Caco-2 (cell line): ENCODE results near the gene LAMB3. TPM values are rescaled to one million over a fixed set of nuclear protein-coding genes. Genes with fewer than 3 reads are reported as not detected.

Experiments
- BruUV-seq: library from RNA; stranded (reverse); fragments of 400-500 nt; replicated peaks from 2 replicates; lab custom pipeline; 2021; lab: Mats Ljungman, UMichigan
- CTCF ChIA-PET: fragments of 300-600 bp; sonication (Branson Sonifier 250); formaldehyde crosslinking; loops from one replicate; lab custom pipeline; 2022; ENCODE audit warnings: antibody characterized with exemption; lab: Charles Lee
- POLR2A ChIA-PET: fragments of 300-600 bp; sonication (Branson Sonifier 250); formaldehyde crosslinking; loops from one replicate; lab custom pipeline; 2022; ENCODE audit warnings: antibody characterized with exemption; lab: Charles Lee
- DNase-seq, 2 experiments: peaks; one replicate each; pipeline versions ENCODE4 v3.0.0 to v3.0.0-alpha.2; 2020 to 2022
- H3K27me3 ChIP-seq: replicated peaks from 2 replicates; pipeline ENCODE4 v1.6.0; 2011; ENCODE audit warnings: low read length; ENCODE audit not compliant: control insufficient read depth, insufficient read depth
- H3K36me3 ChIP-seq: 2 replicates; pipeline ENCODE4 v1.5.1; 2011; ENCODE audit warnings: low read length; ENCODE audit not compliant: control insufficient read depth, insufficient read depth
- H3K4me1 ChIP-seq: fragments of 250-450 bp; sonication (Bioruptor Pico); 2 replicates; pipeline ENCODE4 v1.5.1; 2020; ENCODE audit warnings: mild to moderate bottlenecking
- H3K4me3 ChIP-seq: 2 replicates; pipeline ENCODE4 v1.5.1; 2011; ENCODE audit warnings: low read depth, mild to moderate bottlenecking, control low read depth, low read length
- H3K9me3 ChIP-seq: fragments of 250-450 bp; sonication (Bioruptor Pico); 2 replicates; pipeline ENCODE4 v1.5.1; 2020; ENCODE audit warnings: mild to moderate bottlenecking, moderate library complexity
- H3K27ac Mint-ChIP-seq: one replicate; pipeline ENCODE4 v1.8.0; 2022; ENCODE audit warnings: mixed read lengths; ENCODE audit not compliant: unreplicated experiment
- H3K27me3 Mint-ChIP-seq: one replicate; pipeline ENCODE4 v1.8.0; 2022; ENCODE audit warnings: mixed read lengths; ENCODE audit not compliant: insufficient read depth, unreplicated experiment
- H3K36me3 Mint-ChIP-seq: one replicate; pipeline ENCODE4 v1.8.0; 2022; ENCODE audit warnings: mild to moderate bottlenecking, mixed read lengths; ENCODE audit not compliant: insufficient read depth, unreplicated experiment
- H3K4me1 Mint-ChIP-seq: one replicate; pipeline ENCODE4 v1.8.0; 2022; ENCODE audit warnings: low read depth, mixed read lengths; ENCODE audit not compliant: unreplicated experiment
- H3K4me3 Mint-ChIP-seq: one replicate; pipeline ENCODE4 v1.8.0; 2022; ENCODE audit warnings: mild to moderate bottlenecking, moderate library complexity, mixed read lengths; ENCODE audit not compliant: unreplicated experiment
- H3K9me3 Mint-ChIP-seq: one replicate; pipeline ENCODE4 v1.8.0; 2022; ENCODE audit warnings: mixed read lengths; ENCODE audit not compliant: unreplicated experiment
- CTCF ChIP-seq, 2 experiments: fragments of 200-600 bp in 1 of 2; IDR thresholded peaks; 1 replicate in 1 of 2; 2 replicates in 1 of 2; pipeline versions ENCODE4 v1.5.1 to v1.8.0; 2011 to 2022; ENCODE audit warnings: antibody characterized with exemption in 1 of 2, control low read depth in 1 of 2, inconsistent platforms in 1 of 2, low read depth in 1 of 2, low read length in 1 of 2, mild to moderate bottlenecking in 1 of 2, moderate library complexity in 1 of 2; ENCODE audit not compliant: insufficient read depth in 1 of 2, severe bottlenecking in 1 of 2, unreplicated experiment in 1 of 2
- intact Hi-C: fragments of 100-400 bp; cut with micrococcal nuclease; formaldehyde crosslinking; loops from one replicate; pipeline ENCODE4 v1.10.0; 2022; ENCODE audit not compliant: unreplicated experiment
- total RNA-seq: library from RNA; stranded (reverse); gene quantifications from 2 replicates; pipeline ENCODE4 v1.2.3, GENCODE V29; 2022

Gene LAMB3
- total RNA-seq, 1 experiment from 2014 or later = 125 TPM

GRCh38 chr1:209621741-209622655 is 30.2 kb downstream of the LAMB3 start:
- H3K9me3 ChIP-seq = no peaks in the 10 kb centered on the region
- no peak overlapping the region for H3K4me3 Mint-ChIP-seq
- H3K27ac Mint-ChIP-seq = no peak overlapping the region
- no peak for DNase-seq
- POLR2A ChIA-PET = interaction anchor here (0.6 kb wide), 1 partner anchor 21 kb away, joined by 5 read pairs; no protein-coding TSS in a partner anchor
- TF ChIP-seq CTCF (IDR thresholded peaks at IDR 0.05; ENCODE audit: insufficient read depth in 1 of 2, low read depth in 1 of 2, low read length in 1 of 2, severe bottlenecking in 1 of 2, unreplicated experiment in 1 of 2) = no peak
- intact Hi-C loops = no loop called here
- BruUV-seq = no TSS peak
- no peaks in the 10 kb centered on the region for H3K27me3 ChIP-seq
- H3K27me3 Mint-ChIP-seq = no peaks in the 10 kb centered on the region
- no peaks in the 10 kb centered on the region for H3K4me1 Mint-ChIP-seq
- no peak overlapping the region for H3K4me3 ChIP-seq
- CTCF ChIA-PET = no interaction called here
- no peaks in the 10 kb centered on the region for H3K9me3 Mint-ChIP-seq
- H3K36me3 ChIP-seq = peaks cover 15% of the 10 kb centered on the region
- H3K4me1 ChIP-seq = no peaks in the 10 kb centered on the region
- H3K36me3 Mint-ChIP-seq = peaks cover 85% of the 10 kb centered on the region

GRCh38 chr1:209621286-209621685 is 30.9 kb downstream of the LAMB3 start:
- H3K27me3 Mint-ChIP-seq = no peaks in the 10 kb centered on the region
- no peaks in the 10 kb centered on the region for H3K4me1 Mint-ChIP-seq
- ChIA-PET CTCF (no interaction called here), POLR2A (no interaction called here)
- no peak overlapping the region for H3K4me3 ChIP-seq
- no peaks in the 10 kb centered on the region for H3K9me3 Mint-ChIP-seq
- no peak for DNase-seq
- H3K27ac Mint-ChIP-seq = no peak overlapping the region
- H3K4me3 Mint-ChIP-seq = no peak overlapping the region
- no peak for TF ChIP-seq CTCF (IDR thresholded peaks at IDR 0.05; ENCODE audit: insufficient read depth in 1 of 2, low read depth in 1 of 2, low read length in 1 of 2, severe bottlenecking in 1 of 2, unreplicated experiment in 1 of 2)
- intact Hi-C loops = no loop called here
- no peaks in the 10 kb centered on the region for H3K9me3 ChIP-seq
- H3K4me1 ChIP-seq = no peaks in the 10 kb centered on the region
- no TSS peak for BruUV-seq
- H3K36me3 ChIP-seq = peaks cover 14% of the 10 kb centered on the region
- peaks cover 82% of the 10 kb centered on the region for H3K36me3 Mint-ChIP-seq
- no peaks in the 10 kb centered on the region for H3K27me3 ChIP-seq

- peaks cover 14% of the 10 kb centered on the region for H3K36me3 ChIP-seq
- intact Hi-C loops = no loop called here
- Mint-ChIP-seq H3K4me3 (no peak overlapping the region), H3K4me1 (no peaks in the 10 kb centered on the region), H3K27ac (no peak overlapping the region), H3K36me3 (peaks cover 82% of the 10 kb centered on the region), H3K9me3 (no peaks in the 10 kb centered on the region), H3K27me3 (no peaks in the 10 kb centered on the region)
- no TSS peak for BruUV-seq
- no peak for DNase-seq
- no peak for TF ChIP-seq CTCF (IDR thresholded peaks at IDR 0.05; ENCODE audit: insufficient read depth in 1 of 2, low read depth in 1 of 2, low read length in 1 of 2, severe bottlenecking in 1 of 2, unreplicated experiment in 1 of 2)
- POLR2A ChIA-PET = no interaction called here
- CTCF ChIA-PET = no interaction called here
- no peaks in the 10 kb centered on the region for H3K4me1 ChIP-seq
- no peaks in the 10 kb centered on the region for H3K27me3 ChIP-seq
- no peaks in the 10 kb centered on the region for H3K9me3 ChIP-seq
- no peak overlapping the region for H3K4me3 ChIP-seq
Observed at GRCh38 chr1:209620487-209620884, 31.7 kb downstream of the LAMB3 start.
